K562 (cell line): ENCODE results near the gene PLEKHA5. TPM values are rescaled to one million over a fixed set of nuclear protein-coding genes. Genes with fewer than 3 reads are reported as not detected.

Experiments
- ATAC-seq: fragments of 200-7000 bp; cut with Tn5 transposase; 3 replicates; pipeline ENCODE4 v1.9.1; 2020; ENCODE audit warnings: moderate library complexity
- BruUV-seq: library from RNA; stranded (reverse); fragments of 400-500 nt; replicated peaks from 2 replicates; lab custom pipeline; 2021; lab: Mats Ljungman, UMichigan
- CTCF ChIA-PET: fragments of 300-600 bp; formaldehyde crosslinking; extraction: SDS; loops from one replicate; lab custom pipeline; 2021; ENCODE audit warnings: low intra/inter-chr PET ratio; lab: Yijun Ruan, JAX
- POLR2A ChIA-PET: fragments of 300-600, 350-650 bp; sonication (Branson Sonifier 250); formaldehyde crosslinking; extraction: SDS; loops from one replicate; lab custom pipeline; 2021; ENCODE audit warnings: antibody characterized with exemption, inconsistent platforms; lab: Yijun Ruan, JAX
- DNase-seq, 4 experiments: peaks; one replicate each; pipeline versions ENCODE4 v3.0.0 to v3.0.0-alpha.2; 2011 to 2018; ENCODE audit warnings: low spot score in 3 of 4, mixed read lengths in 3 of 4; ENCODE audit errors: extremely low read depth in 1 of 4
- FAIRE-seq: peaks from 2 replicates; lab custom pipeline; 2011; peaks lifted over from hg19 to GRCh38; lab: Jason Lieb, UNC
- H2AFZ ChIP-seq: 2 replicates; pipeline ENCODE4 v1.6.0; 2011; ENCODE audit warnings: low read depth, low read length, control low read depth, inconsistent platforms
- H3K27ac ChIP-seq: fragments of 200-600 bp; 3 replicates; pipeline ENCODE4 v1.8.0; 2011; ENCODE audit warnings: low read depth, mild to moderate bottlenecking, control low read depth, inconsistent platforms, low read length, moderate library complexity, mixed read lengths; ENCODE audit errors: extremely low read depth
- H3K27me3 ChIP-seq, 2 experiments: fragments of 300-600 bp in 1 of 2; 2 replicates in 1 of 2; 3 replicates in 1 of 2; pipeline versions ENCODE4 v1.6.0 to v1.8.0; 2011; ENCODE audit warnings: inconsistent platforms in 2 of 2, low read length in 2 of 2, mild to moderate bottlenecking in 1 of 2, mixed read lengths in 1 of 2, moderate library complexity in 1 of 2; ENCODE audit not compliant: control insufficient read depth in 2 of 2, insufficient read depth in 2 of 2
- H3K36me3 ChIP-seq: fragments of 300-600 bp; 3 replicates; pipeline ENCODE4 v1.8.0; 2011; ENCODE audit warnings: mild to moderate bottlenecking, low read length, inconsistent platforms; ENCODE audit not compliant: control insufficient read depth, insufficient read depth
- H3K4me1 ChIP-seq, 2 experiments: fragments of 200-600 bp in 1 of 2; replicated peaks in 1 of 2; 2 replicates in 1 of 2; 3 replicates in 1 of 2; pipeline versions ENCODE4 v1.5.1 to v1.8.0; 2011; ENCODE audit warnings: inconsistent platforms in 2 of 2, low read length in 2 of 2, mild to moderate bottlenecking in 1 of 2, mixed read lengths in 1 of 2, moderate library complexity in 1 of 2; ENCODE audit not compliant: control insufficient read depth in 2 of 2, insufficient read depth in 2 of 2
- H3K4me2 ChIP-seq: 2 replicates; pipeline ENCODE4 v1.6.1; 2011; ENCODE audit warnings: low read length, control low read depth, inconsistent platforms, mixed read lengths; ENCODE audit not compliant: insufficient read depth
- H3K4me3 ChIP-seq: fragments of 200-600 bp; sonication (generic), shearing (Covaris generic); 2 replicates; pipeline ENCODE4 v1.5.1; 2016; ENCODE audit warnings: control low read depth, inconsistent platforms
- H3K79me2 ChIP-seq: fragments of 200-600 bp; 3 replicates; pipeline ENCODE4 v1.8.0; 2011; ENCODE audit warnings: low read length, inconsistent platforms; ENCODE audit not compliant: control insufficient read depth, insufficient read depth
- H3K9ac ChIP-seq, 2 experiments: 2 replicates each; pipeline versions ENCODE4 v1.6.0 to v1.6.1; 2011; ENCODE audit warnings: low read depth in 2 of 2, low read length in 2 of 2, control low read depth in 1 of 2, inconsistent platforms in 1 of 2, mild to moderate bottlenecking in 1 of 2, mixed read lengths in 1 of 2; ENCODE audit not compliant: insufficient read depth in 1 of 2
- H3K9me1 ChIP-seq: one replicate; pipeline ENCODE4 v1.6.0; 2011; ENCODE audit warnings: inconsistent platforms, mild to moderate bottlenecking, low read length, moderate library complexity; ENCODE audit not compliant: control insufficient read depth, insufficient read depth
- H3K9me3 ChIP-seq: replicated peaks from 2 replicates; pipeline ENCODE4 v1.5.1; 2011; ENCODE audit warnings: low read depth, low read length, inconsistent platforms; ENCODE audit not compliant: control insufficient read depth, insufficient read depth
- H4K20me1 ChIP-seq: replicated peaks from 2 replicates; pipeline ENCODE4 v1.6.1; 2011; ENCODE audit warnings: low read length, inconsistent platforms, mixed read lengths; ENCODE audit not compliant: control insufficient read depth, insufficient read depth
- DACH1 ChIP-seq: fragments of 450-650 bp; IDR thresholded peaks from 2 replicates; pipeline ENCODE4 v1.6.1; 2018; ENCODE audit not compliant: partially characterized antibody
- FOS ChIP-seq: IDR thresholded peaks from 3 replicates; pipeline ENCODE4 v1.6.1; 2011; ENCODE audit not compliant: insufficient read length; ENCODE audit errors: extremely low read depth
- GATAD2B ChIP-seq: fragments of 450-650 bp; IDR thresholded peaks from 2 replicates; pipeline ENCODE4 v1.6.1; 2017; ENCODE audit warnings: mild to moderate bottlenecking, borderline replicate concordance
- MLX ChIP-seq, 2 experiments: fragments of 450-650 bp in 1 of 2; sonication (generic) in 1 of 2; formaldehyde crosslinking; conservative IDR thresholded peaks; 2 replicates each; pipeline versions ENCODE4 v1.4.0 to v1.8.1; 2020 to 2022; ENCODE audit warnings: mild to moderate bottlenecking in 1 of 2, missing genetic modification reagents in 1 of 2
- MYBL2 ChIP-seq, 2 experiments: fragments of 450-650 bp in 1 of 2; sonication (generic) in 1 of 2; formaldehyde crosslinking in 1 of 2; IDR thresholded peaks; 2 replicates each; pipeline versions ENCODE4 v1.6.1 to v1.8.1; 2017 to 2022; ENCODE audit warnings: borderline replicate concordance in 1 of 2, inconsistent platforms in 1 of 2, low read depth in 1 of 2, mild to moderate bottlenecking in 1 of 2, missing genetic modification reagents in 1 of 2, moderate library complexity in 1 of 2
- NFE2L1 ChIP-seq: fragments of 450-650 bp; IDR thresholded peaks from 2 replicates; pipeline ENCODE4 v1.6.1; 2016; ENCODE audit warnings: missing genetic modification characterization, low read depth, mild to moderate bottlenecking, missing compliant biosample characterization, moderate library complexity, borderline replicate concordance
- RFX7 ChIP-seq: fragments of 250-450 bp; sonication (Bioruptor Pico); IDR thresholded peaks from 2 replicates; pipeline ENCODE4 v1.5.1; 2021; ENCODE audit warnings: mild to moderate bottlenecking
- ZBTB26 ChIP-seq: fragments of 450-650 bp; formaldehyde crosslinking; IDR thresholded peaks from 2 replicates; pipeline ENCODE4 v1.4.0; 2022; ENCODE audit warnings: missing genetic modification characterization
- ZNF232 ChIP-seq: sonication (generic); formaldehyde crosslinking; IDR thresholded peaks from 2 replicates; pipeline ENCODE4 v1.8.0; 2022; ENCODE audit warnings: mild to moderate bottlenecking, missing genetic modification reagents
- ZNF655 ChIP-seq: fragments of 250-450 bp; sonication (Bioruptor Pico); IDR thresholded peaks from 2 replicates; pipeline ENCODE4 v1.5.0; 2021
- ZNF696 ChIP-seq: fragments of 250-450 bp; sonication (Bioruptor Pico); conservative IDR thresholded peaks from 2 replicates; pipeline ENCODE4 v1.4.0; 2020; ENCODE audit warnings: mild to moderate bottlenecking, moderate library complexity
- ZNF740 ChIP-seq, 3 experiments: fragments of 200-800 bp in 1 of 3; sonication (Bioruptor generic) in 1 of 3; sonication (generic) in 1 of 3; formaldehyde crosslinking in 1 of 3; IDR thresholded peaks; 2 replicates each; pipeline versions ENCODE4 v1.6.1 to v1.8.0; 2016 to 2022; ENCODE audit warnings: mild to moderate bottlenecking in 2 of 3, missing compliant biosample characterization in 2 of 3, missing genetic modification characterization in 2 of 3, missing genetic modification reagents in 1 of 3
- WGBS: fragments of 100-300 bp; shearing (Covaris generic); methylation state at CpG from one replicate; pipeline ENCODE4 v1.1.6; 2016; ENCODE audit warnings: low coverage, mixed read lengths; ENCODE audit not compliant: insufficient coverage; ENCODE audit errors: missing lambda C conversion rate; 5-methylcytosine and 5-hydroxymethylcytosine counted together
- in situ Hi-C: fragments of 300-500 bp; cut with MboI; formaldehyde crosslinking; loops from 4 replicates; pipeline ENCODE4 v1.15.0; 2018; ENCODE audit warnings: inconsistent platforms, mixed read lengths
- intact Hi-C: fragments of 100-400 bp; cut with micrococcal nuclease; formaldehyde crosslinking; loops from 2 replicates; pipeline ENCODE4 v1.14.2; 2022
- polyA plus RNA-seq, 8 experiments: library from polyadenylated mRNA; depleted of rRNA in 4 of 8; stranded (reverse) in 5 of 8; unstranded in 3 of 8; fragments of >200 nt; fragmentation: Nextera tagmentation in 2 of 8; fragmentation: Illumina TruSeq in 1 of 8; extraction: Ambion mirVana in 2 of 8; extraction: Trizol in 1 of 8; gene quantifications; 2 replicates each; pipeline versions ENCODE4 v1.2.1 to v1.2.3, GENCODE V29; 2011 to 2014; ENCODE audit warnings: inconsistent platforms in 1 of 8, missing spikeins in 1 of 8
- total RNA-seq, 7 experiments: library from RNA; depleted of rRNA in 6 of 7; stranded (reverse); fragments of >200 nt in 6 of 7; fragmentation: Illumina TruSeq in 2 of 7; extraction: Trizol in 2 of 7; gene quantifications; 2 replicates each; pipeline versions ENCODE4 v1.2.1 to v1.2.3, GENCODE V29; 2011 to 2021; ENCODE audit warnings: low replicate concordance in 1 of 7

PLEKHA5 gene
- total and polyA plus RNA-seq, 9 of the 15 experiments (the other 6 are each of a cell fraction or from before 2014, with no cell fraction given) = 7.2 to 26.2 (median 17.4) TPM

GRCh38 chr12:19382111-19382526, 252.6 kb downstream of the PLEKHA5 start (continued):
- TF ChIP-seq ZNF740 (CRISPR knock-in tag; IDR thresholded peaks at IDR 0.05) = no peak
- TF ChIP-seq ZNF740 (tag; IDR thresholded peaks at IDR 0.05) = no peak
- no peak for TF ChIP-seq DACH1
- TF ChIP-seq GATAD2B = no peak
- no peak for TF ChIP-seq ZNF696
- TF ChIP-seq RFX7 (CRISPR knock-in tag) = no peak
- no peak for TF ChIP-seq MYBL2 (IDR thresholded peaks at IDR 0.05; ENCODE audit: low read depth)
- no peak for TF ChIP-seq MYBL2 (CRISPR knock-in tag; IDR thresholded peaks at IDR 0.05; ENCODE audit: borderline replicate concordance)
- no peak for TF ChIP-seq ZNF232 (CRISPR knock-in tag)

GRCh38 chr12:19382563-19382962, 253.0 kb downstream of the PLEKHA5 start:
- no peaks in the 10 kb centered on the region for H3K9me3 ChIP-seq
- no peak overlapping the region for H3K27ac ChIP-seq
- BruUV-seq = no TSS peak
- H2AFZ ChIP-seq = no peak overlapping the region
- 51% methylated on average over 9 of the region's 9 CpGs for WGBS
- H3K9ac ChIP-seq = no peak overlapping the region
- H3K4me3 ChIP-seq = no peak overlapping the region
- ChIA-PET CTCF (no interaction called here), POLR2A (interaction anchor here (0.7 kb wide), 1 partner anchor 86 kb away, joined by 3 read pairs; no protein-coding TSS in a partner anchor)
- DNase-seq (no peak), FAIRE-seq (no peak), ATAC-seq (no peak)
- no peaks in the 10 kb centered on the region for H3K9me1 ChIP-seq
- H3K4me2 ChIP-seq = no peak overlapping the region
- no peaks in the 10 kb centered on the region for H4K20me1 ChIP-seq
- no peaks in the 10 kb centered on the region for H3K27me3 ChIP-seq
- in situ Hi-C loops = no loop called here
- no peak for TF ChIP-seq MLX (CRISPR knock-in tag; conservative IDR thresholded peaks at IDR 0.05)
- TF ChIP-seq NFE2L1 (tag) = no peak
- TF ChIP-seq ZBTB26 (CRISPR knock-in tag) = no peak
- TF ChIP-seq FOS = no peak
- TF ChIP-seq ZNF655 (CRISPR knock-in tag) = no peak
- H3K4me1 ChIP-seq = no peaks in the 10 kb centered on the region
- intact Hi-C loops = no loop called here
- H3K79me2 ChIP-seq = no peaks in the 10 kb centered on the region
- no peaks in the 10 kb centered on the region for H3K36me3 ChIP-seq
